GM21717 (cell line): Measurements from ENCODE around the gene LILRA5.
"Not testable (repeated sequence)": the region's sequence is repeated elsewhere in the genome, so short reads cannot be mapped to it uniquely, and the experiment has no call there.

Source experiments
- ATAC-seq: cut with Tn5 transposase; IDR thresholded peaks from one replicate; pipeline ENCODE4 v1.9.1; 2021; ENCODE audit warnings: mild to moderate bottlenecking, moderate library complexity; ENCODE audit not compliant: unreplicated experiment

LILRA5 gene

GRCh38 chr19:54335164-54335563 lies 22.2 kb upstream of the LILRA5 start:
- ATAC-seq = no peak

GRCh38 chr19:54333586-54334298 lies 20.8 kb upstream of the LILRA5 start:
- no peak for ATAC-seq

- no peak for ATAC-seq
These were observed 19.2 kb upstream of the LILRA5 start for GRCh38 chr19:54332149-54332548.

GRCh38 chr19:54331626-54332025 lies 18.7 kb upstream of the LILRA5 start:
- ATAC-seq = no peak

GRCh38 chr19:54329476-54330165 lies 16.7 kb upstream of the LILRA5 start:
- no peak for ATAC-seq

GRCh38 chr19:54328781-54329180 lies 15.8 kb upstream of the LILRA5 start:
- not testable (repeated sequence) for ATAC-seq

GRCh38 chr19:54325631-54326030 lies 12.7 kb upstream of the LILRA5 start:
- ATAC-seq = no peak

GRCh38 chr19:54325194-54325621 lies 12.2 kb upstream of the LILRA5 start:
- no peak for ATAC-seq

- no peak for ATAC-seq
These were observed 11.1 kb upstream of the LILRA5 start for GRCh38 chr19:54324071-54324470.

GRCh38 chr19:54322934-54323333 lies 10.0 kb upstream of the LILRA5 start:
- ATAC-seq = not testable (repeated sequence)

GRCh38 chr19:54322295-54322694 lies 9.3 kb upstream of the LILRA5 start:
- not testable (repeated sequence) for ATAC-seq

- no peak for ATAC-seq
These were observed 7.1 kb upstream of the LILRA5 start for GRCh38 chr19:54319892-54320670.

- ATAC-seq = no peak
These were observed 6.1 kb upstream of the LILRA5 start for GRCh38 chr19:54319049-54319448.

GRCh38 chr19:54317965-54318240 lies 4.9 kb upstream of the LILRA5 start:
- ATAC-seq = no peak

GRCh38 chr19:54317108-54317964 lies 4.4 kb upstream of the LILRA5 start:
- ATAC-seq = no peak

- no peak for ATAC-seq
These were observed 3.8 kb upstream of the LILRA5 start for GRCh38 chr19:54316746-54317107.

GRCh38 chr19:54315956-54316355 lies 3.0 kb upstream of the LILRA5 start:
- no peak for ATAC-seq

GRCh38 chr19:54312011-54312410 lies 955 bp downstream of the LILRA5 start:
- no peak for ATAC-seq

GRCh38 chr19:54311486-54311885 lies 1.5 kb downstream of the LILRA5 start:
- ATAC-seq = no peak

GRCh38 chr19:54310543-54310942 lies 2.4 kb downstream of the LILRA5 start:
- no peak for ATAC-seq

GRCh38 chr19:54309811-54310210 lies 3.2 kb downstream of the LILRA5 start:
- ATAC-seq = no peak
